NCI-H2171 (cell line): ENCODE data around the gene U2SURP.
"Not testable (repeated sequence)": the region's sequence is repeated elsewhere in the genome, so short reads cannot be mapped to it uniquely, and the experiment has no call there.

Experiments
- DNase-seq: peaks from one replicate; lab custom pipeline; 2025; lab: John Stamatoyannopoulos, UW

U2SURP gene

DNA sequence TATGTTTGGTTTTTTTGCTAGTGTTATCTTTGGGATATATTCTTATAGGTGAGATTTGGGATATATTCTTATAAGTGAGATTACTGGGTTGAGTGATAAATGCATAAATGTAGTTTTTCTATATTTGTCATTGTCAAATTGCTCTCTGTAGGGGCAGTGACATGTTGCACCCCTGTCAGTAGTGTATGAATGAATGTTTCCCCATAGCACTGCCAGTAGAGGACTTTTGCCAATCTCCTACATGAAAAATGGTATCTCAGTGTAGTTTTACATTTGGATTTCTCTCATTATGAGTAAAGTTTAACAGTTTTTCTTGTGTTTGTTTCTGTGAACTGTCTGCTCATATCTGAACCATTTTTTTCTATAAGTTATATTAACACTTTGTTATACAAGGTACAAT lies 13.6 kb downstream of the U2SURP start:
- no peak for DNase-seq

DNA sequence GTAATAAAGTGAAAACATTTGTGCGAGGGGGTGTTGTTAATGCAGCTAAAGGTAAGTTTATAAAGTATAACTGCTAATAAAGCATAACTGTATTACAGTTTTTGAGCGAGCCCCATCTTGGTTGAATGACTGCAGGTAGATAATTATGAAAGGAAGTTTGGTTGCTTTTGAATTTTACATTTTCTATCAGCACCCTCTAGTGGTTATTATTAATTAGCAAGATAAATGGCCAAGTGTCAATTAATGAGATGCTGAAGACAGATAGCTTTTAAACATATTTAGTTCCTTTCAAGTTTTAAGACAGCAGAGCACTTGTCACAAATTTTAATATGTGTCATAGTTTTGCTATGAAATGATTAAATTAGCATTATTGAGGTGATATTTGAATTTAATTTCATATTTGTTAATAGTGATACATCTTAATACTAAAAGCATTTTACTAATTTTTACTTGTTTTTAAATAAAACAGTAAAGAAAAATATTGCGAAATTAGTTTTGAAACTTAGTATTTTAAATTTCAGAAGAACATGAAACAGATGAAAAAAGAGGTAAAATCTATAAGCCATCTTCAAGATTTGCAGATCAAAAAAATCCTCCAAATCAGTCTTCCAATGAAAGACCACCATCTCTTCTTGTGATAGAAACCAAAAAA lies 15.1 kb downstream of the U2SURP start:
- DNase-seq: peak; percentile 19

DNA sequence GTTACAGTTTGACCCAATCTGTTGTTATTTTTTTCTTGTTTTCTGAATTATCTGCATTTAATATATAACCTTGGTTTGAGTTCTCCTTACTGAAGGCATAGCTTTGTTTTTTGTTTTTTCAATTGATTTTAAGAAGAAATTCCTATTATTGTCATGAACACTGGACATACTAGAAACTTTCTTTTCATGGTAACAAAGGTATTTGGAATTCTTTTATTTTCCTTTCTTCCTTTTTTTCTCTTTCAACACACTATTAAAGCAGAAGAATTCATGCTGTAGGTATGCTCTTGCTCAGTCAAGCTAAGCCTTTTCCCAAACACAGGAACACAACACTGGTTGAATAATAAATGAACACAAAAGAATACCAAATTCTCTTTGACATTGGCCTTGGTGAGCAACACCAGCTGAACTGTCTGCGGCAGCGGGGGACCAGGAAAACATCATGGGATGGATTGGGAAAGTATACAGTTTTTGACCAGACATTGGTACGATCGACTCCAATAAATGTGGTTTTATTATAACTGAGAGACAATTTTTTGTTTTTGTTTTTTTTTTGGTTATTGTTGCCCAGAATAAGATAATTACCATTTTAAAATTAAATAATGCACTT lies 23.1 kb downstream of the U2SURP start:
- DNase-seq: no peak

DNA sequence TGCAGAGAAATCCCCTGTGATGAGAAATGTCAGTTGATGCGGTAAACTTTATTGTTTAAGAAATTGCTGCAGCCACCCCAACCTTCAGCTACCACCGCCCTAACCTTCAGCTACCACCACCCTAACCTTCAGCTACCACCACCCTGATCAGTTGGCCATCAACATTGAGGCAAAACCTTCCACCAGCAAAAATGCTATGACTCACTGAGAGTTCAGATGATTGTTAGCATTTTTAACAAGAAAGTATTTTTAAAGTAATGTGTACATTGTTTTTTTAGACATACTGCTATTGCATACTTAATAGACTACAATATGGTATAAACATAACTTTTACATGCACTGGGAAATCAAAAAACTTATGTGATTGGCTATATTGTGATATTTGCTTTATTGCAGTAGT lies 30.0 kb downstream of the U2SURP start:
- DNase-seq: no peak

DNA sequence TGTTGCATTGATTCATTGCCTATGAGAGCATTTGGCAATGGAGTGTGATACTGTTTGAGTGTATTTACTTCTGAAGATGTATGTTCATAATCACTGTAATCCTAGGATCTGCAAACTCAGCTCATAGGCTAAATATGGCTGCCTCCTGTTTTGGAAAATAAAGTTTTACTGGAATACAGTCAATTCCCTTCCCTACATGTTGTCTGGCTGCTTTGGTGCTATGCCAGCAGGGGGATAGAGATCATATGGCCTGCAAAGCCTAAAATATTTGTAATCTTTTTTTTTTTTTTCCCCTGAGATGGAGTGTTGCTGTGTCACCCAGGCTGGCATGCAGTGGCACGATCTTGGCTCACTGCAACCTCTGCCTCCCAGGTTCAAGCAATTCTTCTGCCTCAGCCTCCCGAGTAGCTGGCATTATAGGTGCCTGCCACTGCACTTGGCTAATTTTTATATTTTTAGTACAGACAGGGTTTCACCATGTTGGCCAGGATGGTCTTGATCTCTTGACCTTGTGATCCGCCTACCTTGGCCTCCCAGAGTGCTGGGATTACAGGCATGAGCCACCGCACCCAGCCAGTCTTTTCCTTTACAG lies 30.5 kb downstream of the U2SURP start:
- not testable (repeated sequence) for DNase-seq

DNA sequence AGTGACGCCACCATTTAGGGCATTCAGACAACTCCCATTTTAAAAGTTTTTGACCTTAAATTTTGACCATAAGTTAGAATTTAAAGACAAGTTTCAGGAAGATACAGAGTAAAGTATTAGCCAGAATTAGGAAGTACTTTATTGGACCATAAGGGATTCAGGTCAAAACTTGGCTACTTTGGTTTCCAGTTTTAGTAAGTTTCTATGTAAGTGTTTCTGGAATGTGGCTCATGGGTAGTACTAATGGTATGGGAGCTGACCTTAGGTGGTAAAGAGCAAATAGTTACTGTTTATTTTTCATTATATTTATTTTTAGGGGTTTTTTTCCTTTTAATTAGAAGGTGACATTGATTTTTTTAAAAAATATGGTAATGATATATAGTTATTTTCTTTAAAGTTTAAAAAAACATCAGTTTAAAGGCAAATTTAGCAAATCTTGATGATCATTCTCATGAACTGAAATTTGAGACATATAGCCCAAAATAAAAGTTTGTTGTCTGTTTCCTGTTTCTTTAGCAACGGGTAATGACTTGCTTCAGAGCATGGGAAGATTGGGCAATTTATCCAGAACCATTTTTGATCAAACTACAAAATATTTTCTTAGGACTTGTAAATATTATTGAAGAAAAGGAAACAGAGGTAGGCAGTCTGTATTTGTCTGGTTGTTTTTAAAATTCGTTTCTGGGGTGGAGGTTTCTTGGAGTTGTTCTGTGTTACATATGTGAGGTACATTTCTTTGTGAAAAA lies 34.3 kb downstream of the U2SURP start:
- DNase-seq: no peak

DNA sequence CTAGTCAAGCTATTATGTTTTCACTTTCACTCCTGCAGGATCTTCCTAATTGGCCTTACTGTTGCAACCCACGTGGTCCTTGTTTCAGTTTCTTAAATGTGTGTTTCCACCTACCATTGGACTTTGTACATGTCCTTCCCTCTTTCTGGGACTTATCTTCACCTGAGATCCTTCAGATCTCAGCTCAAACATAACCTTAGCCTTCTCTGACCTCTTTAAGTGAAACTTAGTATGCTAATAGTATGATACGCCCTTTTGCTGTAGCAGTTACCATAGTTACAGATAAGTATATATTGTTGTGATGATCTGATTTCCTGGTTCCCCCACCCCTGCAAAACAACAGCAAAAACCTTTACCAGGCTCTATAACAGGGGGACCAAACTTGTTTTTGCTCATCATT lies 35.2 kb downstream of the U2SURP start:
- DNase-seq: no peak

DNA sequence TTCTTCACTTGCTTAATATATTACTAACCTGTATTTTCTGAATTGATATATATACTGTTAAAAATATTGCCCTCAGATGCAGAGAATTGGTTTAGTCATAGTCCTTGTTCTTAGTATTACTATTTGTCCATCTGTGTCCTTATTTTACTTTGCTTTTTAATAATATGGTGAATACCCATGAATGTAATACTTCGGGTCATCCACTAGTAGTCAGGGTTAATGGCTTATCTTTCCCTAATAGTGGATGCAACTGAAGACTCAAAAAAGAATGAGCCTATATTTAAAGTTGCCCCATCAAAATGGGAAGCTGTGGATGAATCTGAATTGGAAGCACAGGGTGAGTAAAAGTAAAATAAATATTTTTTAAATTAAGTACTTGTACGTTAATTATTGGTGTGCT lies 36.5 kb downstream of the U2SURP start:
- no peak for DNase-seq

DNA sequence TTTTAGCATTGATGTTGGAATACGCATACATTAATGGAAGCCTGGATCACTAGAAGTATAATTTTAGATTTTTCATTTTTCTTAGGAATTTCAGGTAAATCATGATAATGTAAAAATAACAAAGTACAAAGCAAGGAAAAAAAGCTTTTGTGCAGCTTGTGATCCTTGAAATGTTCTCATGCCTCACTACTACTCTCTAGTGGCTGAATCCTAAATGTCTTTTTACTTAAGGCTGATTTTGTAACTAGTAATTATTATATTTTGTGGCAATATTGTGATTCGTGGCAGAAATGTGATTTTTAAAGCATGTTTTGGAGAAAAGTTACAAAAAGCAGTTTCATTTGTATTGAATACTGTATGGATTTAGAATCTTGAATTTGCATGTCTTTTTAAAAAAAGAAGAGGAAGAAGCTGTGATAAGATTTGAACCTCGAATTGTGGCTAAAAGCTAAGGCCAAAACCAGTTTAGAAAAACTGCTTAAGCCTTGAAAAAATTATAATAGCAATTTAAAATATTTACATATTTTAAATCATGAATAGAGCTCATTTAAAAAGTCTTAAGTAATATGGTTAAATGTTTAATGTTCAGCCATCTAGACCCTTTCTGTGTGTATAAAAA lies 39.0 kb downstream of the U2SURP start:
- peak; percentile 3 for DNase-seq

DNA sequence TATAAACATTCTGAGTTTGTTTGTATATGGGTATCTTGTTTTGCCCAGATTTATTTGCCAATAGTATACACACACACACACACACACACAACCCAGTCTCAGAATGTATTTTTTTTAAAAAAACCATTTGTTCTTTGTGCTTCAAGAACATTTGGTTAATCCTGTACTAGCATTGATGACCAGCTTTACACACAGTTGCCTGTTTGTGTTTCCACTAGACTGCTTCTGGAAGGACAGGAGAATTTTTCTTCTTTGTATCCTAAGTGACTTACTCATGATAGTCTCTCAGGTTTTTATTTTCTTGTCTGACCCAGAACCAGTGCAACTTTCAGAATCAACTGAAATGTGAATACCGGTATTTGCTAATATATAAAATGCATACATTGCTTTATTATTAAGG lies 40.5 kb downstream of the U2SURP start:
- DNase-seq: no peak

DNA sequence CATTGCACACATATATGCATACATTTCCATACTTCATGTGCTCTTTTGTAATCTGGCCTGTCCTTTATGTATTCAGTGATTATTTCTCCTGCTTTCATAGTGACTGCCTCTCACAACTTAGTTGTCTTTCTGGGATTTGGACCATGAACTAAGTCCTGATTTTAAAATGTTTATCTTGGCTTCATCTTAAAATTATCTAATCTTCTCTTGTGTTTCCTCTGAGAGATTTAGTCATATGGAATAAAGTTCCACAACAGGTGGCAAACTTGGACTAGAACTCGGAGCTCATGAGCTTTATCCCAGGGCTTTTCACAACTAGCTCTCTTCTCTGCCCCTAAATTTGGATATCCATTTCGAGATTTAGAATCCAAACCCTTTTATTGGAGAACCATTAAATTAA lies 44.3 kb downstream of the U2SURP start:
- DNase-seq: no peak

DNA sequence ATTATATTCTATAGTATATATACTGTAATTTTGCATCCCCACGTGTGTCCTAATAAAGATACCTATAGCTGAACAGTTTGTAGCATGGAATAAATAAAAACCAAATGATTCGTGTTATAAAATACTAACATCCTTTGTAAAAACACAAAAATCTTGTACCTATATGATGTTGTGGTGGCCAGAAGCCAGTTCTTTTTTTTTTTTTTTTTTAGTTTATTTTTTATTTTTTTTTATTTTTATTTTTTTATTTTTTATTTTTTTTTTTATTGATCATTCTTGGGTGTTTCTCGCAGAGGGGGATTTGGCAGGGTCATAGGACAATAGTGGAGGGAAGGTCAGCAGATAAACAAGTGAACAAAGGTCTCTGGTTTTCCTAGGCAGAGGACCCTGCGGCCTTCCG lies 44.7 kb downstream of the U2SURP start:
- DNase-seq: not testable (repeated sequence)

DNA sequence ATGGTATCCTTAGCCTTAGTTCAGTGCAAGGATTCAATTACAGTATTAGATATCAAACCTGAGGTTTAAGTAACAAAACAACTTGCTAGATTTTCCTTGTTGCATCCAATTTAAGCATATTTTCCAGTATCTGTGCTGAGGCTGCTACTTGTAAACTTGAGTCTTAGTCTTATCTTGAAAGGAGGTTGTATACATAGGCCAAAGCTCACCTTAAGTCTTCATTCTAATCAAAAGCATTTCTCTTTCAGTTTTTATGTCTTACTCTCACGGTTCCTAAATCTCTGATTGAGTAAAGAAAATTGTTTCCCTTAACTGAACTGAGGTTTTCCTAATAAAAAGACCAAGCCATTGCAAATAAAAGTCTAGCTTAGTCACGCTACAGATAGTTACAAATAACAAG lies 52.6 kb downstream of the U2SURP start:
- no peak for DNase-seq

DNA sequence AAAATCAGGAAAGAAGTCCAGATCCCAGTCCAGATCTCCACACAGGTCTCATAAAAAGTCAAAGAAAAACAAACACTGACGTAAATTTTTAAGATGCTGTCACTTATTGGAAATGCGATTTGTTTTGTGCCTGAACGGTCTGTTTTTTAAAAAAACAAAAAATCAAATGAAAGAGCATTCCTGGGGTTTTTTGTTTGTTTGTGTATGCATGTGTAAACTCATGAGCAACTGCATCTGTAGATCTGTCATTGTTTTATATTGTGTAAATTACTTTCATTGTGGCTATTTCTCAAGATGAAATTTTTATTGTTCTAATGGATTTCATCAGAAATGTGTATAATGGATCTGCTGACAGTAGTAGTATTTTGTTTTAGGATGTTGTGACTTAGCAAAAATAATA lies 55.0 kb downstream of the U2SURP start:
- no peak for DNase-seq

DNA sequence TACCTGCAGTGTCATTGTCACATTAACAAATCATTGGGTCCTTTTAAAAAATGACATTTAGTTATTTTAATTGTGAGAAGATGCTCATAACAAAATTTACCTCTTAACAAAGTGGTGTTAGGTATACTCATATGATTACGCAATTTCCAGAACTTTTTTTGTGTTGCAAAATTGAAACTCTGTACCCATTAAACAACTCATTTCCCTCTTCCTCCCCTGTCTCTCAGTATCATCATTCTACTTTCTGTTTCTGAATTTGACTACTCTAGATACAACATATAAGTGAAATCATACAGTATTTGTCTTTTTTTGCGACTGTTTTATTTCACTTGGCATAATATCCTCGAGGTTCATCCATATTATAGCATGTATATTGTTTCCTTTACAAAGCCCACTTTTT lies 59.5 kb downstream of the U2SURP start:
- DNase-seq: no peak

DNA sequence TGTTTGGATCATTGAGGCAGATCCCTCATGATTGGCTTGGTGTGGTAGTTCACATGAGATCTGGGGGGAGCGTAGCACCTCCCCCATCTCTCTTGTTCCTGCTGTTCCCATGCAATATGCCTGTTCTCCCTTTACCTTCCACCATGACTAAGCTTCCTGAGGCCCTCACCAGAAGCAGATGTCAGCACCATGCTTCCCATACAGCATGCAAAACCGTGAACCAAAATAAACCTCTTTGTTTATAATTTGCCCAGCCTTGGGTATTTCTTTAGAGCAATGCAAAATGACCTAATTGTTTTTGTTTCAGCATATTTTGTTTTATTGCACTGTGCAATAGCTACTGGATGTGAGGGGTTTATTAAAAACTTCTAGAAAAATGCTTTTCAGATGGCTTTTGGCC lies 61.6 kb downstream of the U2SURP start:
- DNase-seq: no peak

DNA sequence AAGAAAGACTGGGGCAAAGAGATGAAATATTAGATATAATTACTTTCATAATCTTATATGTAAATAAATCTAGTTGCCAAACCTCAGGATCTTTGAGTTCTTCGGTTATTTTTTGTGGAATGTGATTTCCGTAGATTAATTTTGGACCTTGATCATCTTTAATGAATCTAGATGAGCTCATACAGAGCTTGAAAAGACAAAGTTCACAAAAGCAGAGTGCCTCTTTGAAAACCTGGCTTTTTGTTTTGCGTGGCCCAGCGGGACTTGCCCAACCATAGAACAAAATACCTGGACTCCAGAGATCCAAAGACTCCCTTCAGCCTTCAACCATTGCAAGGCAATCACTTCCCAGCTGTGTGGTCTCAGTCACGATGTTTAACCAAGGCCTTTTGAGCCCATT lies 63.4 kb downstream of the U2SURP start:
- DNase-seq: no peak

DNA sequence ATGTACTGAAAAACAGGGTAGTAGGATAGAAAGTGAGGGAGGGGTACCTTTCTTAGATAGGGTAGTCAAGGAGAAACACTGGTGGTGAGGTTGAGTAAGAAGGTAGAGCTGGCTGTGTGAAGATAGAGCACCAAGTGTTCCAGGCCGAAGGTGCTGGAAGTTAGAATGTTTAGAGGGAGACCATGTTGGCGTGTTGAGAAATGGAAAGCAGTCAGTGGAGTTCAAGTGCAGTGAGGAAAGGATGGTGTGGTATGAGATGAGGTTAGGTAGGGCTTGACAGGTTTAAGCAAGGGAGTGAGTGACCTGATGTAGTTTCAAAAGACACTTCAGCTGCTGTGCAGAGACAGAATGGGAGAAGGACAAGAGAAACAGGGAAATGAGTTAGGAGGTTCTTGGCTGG lies 64.0 kb downstream of the U2SURP start:
- no peak for DNase-seq

DNA sequence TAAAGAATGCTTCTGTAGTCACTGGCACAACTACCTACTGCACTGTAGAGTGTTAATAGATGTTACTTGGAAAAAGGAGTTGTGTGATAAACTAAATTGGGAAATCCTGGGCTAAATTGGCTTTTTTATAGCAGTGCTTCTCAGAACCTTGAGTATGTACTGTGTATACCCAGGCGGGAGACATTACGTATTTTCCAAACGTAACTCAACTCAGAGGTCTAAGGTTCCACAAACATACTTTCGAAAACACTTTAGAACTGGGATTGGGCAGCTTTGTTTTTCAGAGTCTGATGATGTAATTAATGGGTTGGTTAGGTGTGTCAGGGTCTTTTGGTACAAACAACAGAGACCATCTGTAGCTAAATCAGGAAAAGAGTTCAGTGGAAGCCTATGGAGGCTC lies 64.7 kb downstream of the U2SURP start:
- peak; percentile 40 for DNase-seq

DNA sequence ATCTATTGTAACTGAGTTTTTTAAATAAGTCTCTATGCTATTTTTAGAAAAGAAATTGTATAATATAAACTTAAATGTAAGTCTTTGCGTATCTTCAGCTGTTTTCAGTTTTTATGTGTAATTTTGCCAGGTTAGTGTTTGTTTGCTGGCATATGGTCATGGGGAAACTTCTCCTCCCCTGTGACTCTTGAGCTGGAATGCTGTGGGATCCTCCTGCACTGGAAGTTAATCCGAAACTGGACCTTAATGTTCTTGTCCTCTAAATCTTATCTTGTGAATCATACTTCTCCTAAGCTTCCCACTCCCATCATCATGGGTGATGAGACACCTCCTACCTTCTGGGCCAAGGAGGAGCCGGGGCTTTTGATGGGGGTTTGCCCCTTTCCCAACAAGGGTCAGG lies 65.8 kb downstream of the U2SURP start:
- DNase-seq: no peak

DNA sequence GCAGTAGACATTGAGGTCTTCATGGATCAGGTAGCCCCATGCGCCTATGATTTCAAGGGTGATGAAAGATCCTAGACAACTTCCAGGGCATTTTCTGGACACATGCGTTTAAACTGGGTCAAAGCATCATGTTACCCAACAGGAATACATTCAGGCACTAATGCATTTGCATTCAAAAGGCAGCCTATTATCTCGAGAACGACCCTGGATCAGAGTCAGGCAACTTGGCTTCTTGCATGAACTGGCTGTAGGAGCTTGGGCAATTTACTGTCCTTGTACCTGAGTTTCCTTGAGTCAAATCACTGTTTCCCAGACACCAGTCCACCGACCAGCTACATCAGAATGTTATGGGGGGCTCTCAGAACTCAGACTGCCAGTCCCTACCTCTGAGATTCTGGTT lies 66.7 kb downstream of the U2SURP start:
- no peak for DNase-seq

DNA sequence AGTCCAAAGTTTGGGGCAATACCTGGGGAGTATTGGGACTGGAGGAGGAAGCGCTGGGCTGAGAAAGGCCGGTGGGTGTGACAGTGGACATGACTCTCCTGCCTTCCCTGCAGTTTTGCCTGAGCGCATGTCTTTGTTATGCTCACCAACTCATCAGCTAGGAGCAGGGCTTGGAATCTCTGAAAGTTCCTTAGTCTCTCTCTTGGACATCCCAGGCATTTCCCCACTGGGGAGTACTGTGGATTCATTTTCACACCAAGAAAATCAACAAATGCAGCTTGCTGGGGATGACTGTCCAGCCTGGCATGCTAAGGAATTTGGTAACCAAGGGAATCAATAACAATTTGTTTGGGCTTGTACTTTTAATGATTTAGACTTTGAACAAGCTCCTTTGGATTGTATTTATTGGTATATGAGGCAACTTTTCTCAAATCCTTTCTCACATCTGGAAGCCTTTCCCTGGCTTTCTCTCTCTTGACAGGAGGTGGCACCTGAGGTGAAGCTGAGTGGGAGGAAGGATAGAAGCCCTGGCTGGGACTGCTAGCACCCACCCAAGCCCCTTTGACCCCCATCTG lies 69.7 kb downstream of the U2SURP start:
- DNase-seq: no peak
